GM12801 (cell line): ENCODE measurements around the gene FOXK2.

Source experiments
- CTCF ChIP-seq: IDR thresholded peaks from one replicate; pipeline ENCODE4 v1.5.1; 2011; ENCODE audit warnings: control low read depth; ENCODE audit not compliant: insufficient read length; ENCODE audit errors: extremely low read depth

FOXK2 gene

GRCh38 chr17:82629748-82630147, 110.2 kb downstream of the FOXK2 start:
- no peak for TF ChIP-seq CTCF

GRCh38 chr17:82630212-82630611, 110.7 kb downstream of the FOXK2 start:
- TF ChIP-seq CTCF: no peak

GRCh38 chr17:82631544-82631943, 112.0 kb downstream of the FOXK2 start:
- TF ChIP-seq CTCF: no peak

GRCh38 chr17:82632451-82632850, 112.9 kb downstream of the FOXK2 start:
- no peak for TF ChIP-seq CTCF

GRCh38 chr17:82633343-82633742, 113.8 kb downstream of the FOXK2 start:
- no peak for TF ChIP-seq CTCF

GRCh38 chr17:82636626-82637598, 117.4 kb downstream of the FOXK2 start:
- no peak for TF ChIP-seq CTCF

GRCh38 chr17:82638183-82638773, 118.7 kb downstream of the FOXK2 start:
- no peak for TF ChIP-seq CTCF
